GM12864 (cell line): Measurements from ENCODE around the gene FAM72D.
"Not testable (repeated sequence)": the region's sequence is repeated elsewhere in the genome, so short reads cannot be mapped to it uniquely, and the experiment has no call there.

Experiments
- DNase-seq: peaks from one replicate; pipeline ENCODE4 v3.0.0-alpha.2; 2011; ENCODE audit warnings: low read depth
- H3K4me3 ChIP-seq: 2 replicates; pipeline ENCODE4 v1.5.1; 2011; ENCODE audit warnings: mild to moderate bottlenecking, low read depth, low read length, control low read depth

Gene FAM72D

GRCh38 chr1:145128697-145129469 lies 33.1 kb downstream of the FAM72D start:
- not testable (repeated sequence) for DNase-seq, H3K4me3 ChIP-seq

GRCh38 chr1:145134476-145134875 lies 38.7 kb downstream of the FAM72D start:
- H3K4me3 ChIP-seq, DNase-seq: not testable (repeated sequence)

GRCh38 chr1:145140549-145140948 lies 44.8 kb downstream of the FAM72D start:
- not testable (repeated sequence) for DNase-seq, H3K4me3 ChIP-seq

DNA sequence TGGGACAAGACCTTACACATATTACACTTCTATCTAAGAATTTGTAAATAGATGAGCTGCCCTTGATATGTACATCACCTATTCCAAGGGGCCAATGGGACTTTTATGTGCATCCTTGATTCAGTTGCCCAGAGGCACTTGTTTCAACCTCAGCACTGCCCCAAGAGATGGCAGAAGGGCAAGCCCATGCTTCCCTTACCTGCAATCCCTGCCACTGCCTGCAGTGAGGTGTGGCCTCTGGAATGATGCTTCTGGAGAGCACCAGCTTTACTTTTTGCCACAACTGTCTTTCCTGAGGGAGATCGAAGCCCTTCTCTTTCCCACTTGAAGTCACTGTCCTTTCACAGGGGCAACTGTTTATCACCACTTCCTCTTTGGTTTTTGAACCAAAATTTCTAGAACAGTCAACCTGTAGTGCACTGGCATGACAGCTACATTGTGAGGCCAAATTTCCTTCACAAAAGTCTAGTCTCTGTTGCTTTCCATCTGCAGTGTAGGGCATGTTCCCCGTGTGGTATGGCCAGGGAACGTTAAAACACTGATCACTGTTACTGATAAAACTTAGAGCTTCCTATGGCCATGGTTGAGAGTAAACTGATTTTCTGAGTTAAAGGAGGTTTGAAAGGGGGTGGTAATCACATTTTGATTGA lies 48.6 kb downstream of the FAM72D start:
- not testable (repeated sequence) for DNase-seq

DNA sequence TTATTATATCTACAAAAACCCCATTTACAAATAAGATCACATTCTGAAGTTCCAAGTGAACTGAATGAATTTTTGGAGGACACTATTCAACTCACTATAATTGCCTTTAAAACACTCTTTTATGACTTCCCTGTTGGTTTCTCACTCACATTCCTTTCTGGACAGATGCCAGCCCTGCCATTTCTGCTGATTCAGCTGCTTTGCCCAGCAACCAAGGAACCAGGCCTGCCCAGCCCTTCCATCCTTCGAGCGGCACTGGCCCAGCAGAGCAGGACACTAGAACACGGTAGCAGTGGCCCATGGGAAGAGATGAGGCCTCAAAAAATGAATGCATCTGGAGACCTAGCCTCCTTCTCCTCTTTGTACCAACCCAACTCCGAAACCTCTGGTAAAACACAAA lies 50.5 kb downstream of the FAM72D start:
- not testable (repeated sequence) for DNase-seq, H3K4me3 ChIP-seq

More for the DNA sequence above, 48.6 kb downstream of the FAM72D start:
- not testable (repeated sequence) for H3K4me3 ChIP-seq

DNA sequence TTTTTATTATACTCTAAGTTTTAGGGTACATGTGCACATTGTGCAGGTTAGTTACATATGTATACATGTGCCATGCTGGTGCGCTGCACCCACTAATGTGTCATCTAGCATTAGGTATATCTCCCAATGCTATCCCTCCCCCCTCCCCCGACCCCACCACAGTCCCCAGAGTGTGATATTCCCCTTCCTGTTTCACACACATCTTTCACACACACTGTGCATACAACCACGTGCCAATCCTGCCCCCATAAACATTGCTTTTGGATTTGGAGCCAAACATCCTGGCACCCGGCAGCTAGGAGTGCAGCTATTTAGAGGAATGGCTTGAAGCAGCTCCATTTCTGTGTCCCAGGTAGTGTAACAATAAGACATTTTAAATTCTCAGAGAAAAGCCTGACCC lies 51.4 kb downstream of the FAM72D start:
- not testable (repeated sequence) for H3K4me3 ChIP-seq, DNase-seq

DNA sequence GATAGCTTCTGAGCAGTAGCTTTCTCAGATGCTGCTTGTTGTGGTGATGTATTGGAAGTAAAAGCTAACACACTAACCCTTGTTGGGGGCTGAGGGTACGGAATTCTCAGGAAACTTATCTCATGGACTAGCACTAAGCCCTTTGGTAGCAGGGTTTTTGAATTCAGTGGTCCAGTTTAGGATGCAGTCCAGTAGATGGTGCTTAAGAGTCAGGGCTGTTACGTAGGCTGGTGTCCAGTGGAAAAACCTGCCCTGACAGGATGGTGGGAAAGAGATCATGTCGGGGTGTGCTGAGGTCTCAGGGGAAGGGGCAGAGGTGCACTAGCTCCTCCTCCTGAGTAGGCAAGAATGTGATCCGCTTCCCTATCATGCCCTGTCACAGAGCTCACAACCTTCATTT lies 59.6 kb downstream of the FAM72D start:
- not testable (repeated sequence) for DNase-seq, H3K4me3 ChIP-seq

GRCh38 chr1:145155873-145156272 lies 60.1 kb downstream of the FAM72D start:
- H3K4me3 ChIP-seq, DNase-seq: not testable (repeated sequence)

DNA sequence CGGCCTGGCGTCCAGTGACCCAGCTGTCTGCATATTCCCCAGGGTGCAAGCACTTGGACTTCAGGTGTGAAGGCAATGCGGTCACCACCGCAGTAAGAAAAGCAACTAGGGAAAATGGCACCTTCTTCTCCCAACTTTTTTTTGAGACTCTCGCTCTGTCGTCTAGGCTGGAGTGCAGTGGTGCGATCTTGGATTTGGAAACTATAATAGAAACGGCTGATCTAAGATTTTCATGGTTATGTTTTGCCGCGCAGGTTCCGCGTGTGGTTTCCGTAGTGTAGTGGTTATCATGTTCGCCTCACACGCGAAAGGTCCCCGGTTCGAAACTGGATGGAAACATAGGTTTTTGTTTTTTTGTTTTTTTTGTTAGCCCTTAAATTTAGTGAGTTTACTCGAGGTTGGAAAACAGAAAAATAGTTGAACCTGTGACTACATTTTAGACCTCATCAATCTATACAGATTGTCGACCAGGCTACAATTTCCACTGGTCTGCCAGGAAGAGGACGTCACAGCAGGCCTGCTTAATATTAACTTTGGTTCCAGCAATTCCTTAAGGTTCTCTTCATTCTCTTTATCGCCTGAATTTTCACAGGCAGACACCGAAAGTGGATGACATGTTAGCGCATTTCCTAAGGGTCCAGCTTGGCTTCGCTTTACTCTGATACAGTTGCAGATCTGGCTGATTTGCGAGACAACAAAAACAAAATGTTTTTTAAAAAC lies 61.3 kb downstream of the FAM72D start:
- peak; percentile 16 for DNase-seq
- peak overlapping the region; percentile 42 for H3K4me3 ChIP-seq

- H3K4me3 ChIP-seq, DNase-seq: not testable (repeated sequence)
These were observed 61.9 kb downstream of the FAM72D start for GRCh38 chr1:145157715-145158114.

DNA sequence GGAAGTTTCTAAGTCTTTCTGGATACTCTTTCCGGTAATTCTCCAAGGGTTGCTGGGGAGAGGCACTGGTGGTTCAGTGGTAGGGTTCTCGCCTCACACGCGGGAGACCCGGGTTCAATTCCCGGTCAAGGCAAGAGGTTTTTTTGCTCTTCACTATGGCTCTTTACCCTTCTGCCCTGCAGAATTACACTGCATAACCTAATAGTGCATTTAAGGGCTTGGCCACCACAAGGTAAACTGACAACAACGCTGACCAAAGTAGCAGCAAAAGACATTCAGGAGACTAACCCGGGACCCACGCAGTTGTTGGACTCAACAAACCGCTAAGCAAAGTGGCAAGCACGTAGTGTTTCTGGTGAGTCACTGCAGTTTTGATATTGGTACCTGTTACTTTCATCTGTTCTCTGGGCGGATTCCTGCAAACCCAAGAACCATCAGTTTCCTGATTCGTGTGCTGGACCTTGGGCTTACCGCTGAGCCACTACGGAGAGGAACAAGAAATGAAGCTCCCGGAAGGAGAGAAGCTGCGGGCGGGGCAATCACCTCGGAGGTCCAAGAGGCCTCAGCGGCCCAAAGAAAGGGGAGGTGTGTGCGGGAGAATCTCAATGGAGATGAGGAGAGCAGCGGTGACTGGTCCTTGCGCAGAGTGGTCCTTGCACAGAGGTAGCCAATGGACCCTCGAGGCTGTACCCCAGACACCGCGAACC lies 65.4 kb downstream of the FAM72D start:
- DNase-seq, H3K4me3 ChIP-seq: not testable (repeated sequence)
